ENCODE results near the gene POP4.

The POP4 gene

GRCh38 chr19:29567366-29567915, 38.6 kb upstream of the POP4 start:
- TF ChIP-seq CTCF (IDR thresholded peaks at IDR 0.05; ENCODE audit: insufficient read depth, low read length, poor library complexity, severe bottlenecking): no peak
- H3K27me3 ChIP-seq (replicated peaks; ENCODE audit: control insufficient read depth, insufficient read depth, low read length): no peaks in the 10 kb centered on the region; the same call in 1 of the 2 replicates
- no peaks in the 10 kb centered on the region for H3K36me3 ChIP-seq (ENCODE audit: control insufficient read depth, insufficient read depth, low read length)
- no peak overlapping the region for H3K4me3 ChIP-seq (replicated peaks; ENCODE audit: low read depth, low read length)
- DNase-seq (ENCODE audit: extremely low read depth, insufficient read length): no peak

- DNase-seq (ENCODE audit: extremely low read depth, insufficient read length): no peak
- no peak for TF ChIP-seq CTCF (IDR thresholded peaks at IDR 0.05; ENCODE audit: insufficient read depth, low read length, poor library complexity, severe bottlenecking)
- H3K27me3 ChIP-seq (replicated peaks; ENCODE audit: control insufficient read depth, insufficient read depth, low read length): no peaks in the 10 kb centered on the region; the same call in 1 of the 2 replicates
- no peak overlapping the region for H3K4me3 ChIP-seq (replicated peaks; ENCODE audit: low read depth, low read length)
- no peaks in the 10 kb centered on the region for H3K36me3 ChIP-seq (ENCODE audit: control insufficient read depth, insufficient read depth, low read length)
These were observed 37.8 kb upstream of the POP4 start for GRCh38 chr19:29568036-29569025.

GRCh38 chr19:29569038-29569911, 36.8 kb upstream of the POP4 start:
- DNase-seq (ENCODE audit: extremely low read depth, insufficient read length): no peak
- no peaks in the 10 kb centered on the region for H3K36me3 ChIP-seq (ENCODE audit: control insufficient read depth, insufficient read depth, low read length)
- H3K4me3 ChIP-seq (replicated peaks; ENCODE audit: low read depth, low read length): no peak overlapping the region
- no peaks in the 10 kb centered on the region; the same call in 1 of the 2 replicates for H3K27me3 ChIP-seq (replicated peaks; ENCODE audit: control insufficient read depth, insufficient read depth, low read length)
- no peak for TF ChIP-seq CTCF (IDR thresholded peaks at IDR 0.05; ENCODE audit: insufficient read depth, low read length, poor library complexity, severe bottlenecking)

GRCh38 chr19:29571181-29571580, 34.9 kb upstream of the POP4 start:
- TF ChIP-seq CTCF (IDR thresholded peaks at IDR 0.05; ENCODE audit: insufficient read depth, low read length, poor library complexity, severe bottlenecking): no peak
- H3K36me3 ChIP-seq (ENCODE audit: control insufficient read depth, insufficient read depth, low read length): no peaks in the 10 kb centered on the region
- no peak for DNase-seq (ENCODE audit: extremely low read depth, insufficient read length)
- no peak overlapping the region for H3K4me3 ChIP-seq (replicated peaks; ENCODE audit: low read depth, low read length)
- H3K27me3 ChIP-seq (replicated peaks; ENCODE audit: control insufficient read depth, insufficient read depth, low read length): no peaks in the 10 kb centered on the region; the same call in 1 of the 2 replicates

- no peak overlapping the region for H3K4me3 ChIP-seq (replicated peaks; ENCODE audit: low read depth, low read length)
- no peak for DNase-seq (ENCODE audit: extremely low read depth, insufficient read length)
- H3K36me3 ChIP-seq (ENCODE audit: control insufficient read depth, insufficient read depth, low read length): no peaks in the 10 kb centered on the region
- no peak for TF ChIP-seq CTCF (IDR thresholded peaks at IDR 0.05; ENCODE audit: insufficient read depth, low read length, poor library complexity, severe bottlenecking)
- no peaks in the 10 kb centered on the region; the same call in 1 of the 2 replicates for H3K27me3 ChIP-seq (replicated peaks; ENCODE audit: control insufficient read depth, insufficient read depth, low read length)
These were observed 32.6 kb upstream of the POP4 start for GRCh38 chr19:29573486-29573885.

Measured in GM06990 (cell line).